AG04450 (cell line): ENCODE results near the gene FOXF2. TPM values are rescaled to one million over a fixed set of nuclear protein-coding genes. Genes with fewer than 3 reads are reported as not detected.
A peak's percentile ranks its signal among the peaks of the same experiment; 100 is the strongest.

Experiments used
- CTCF ChIA-PET: fragments of 300-600, 350-600 bp; formaldehyde crosslinking; extraction: SDS; loops from one replicate; lab custom pipeline; 2022; ENCODE audit warnings: antibody characterized with exemption, inconsistent platforms; lab: Charles Lee
- POLR2A ChIA-PET: fragments of 350-600 bp; formaldehyde crosslinking; extraction: SDS; loops from one replicate; lab custom pipeline; 2021; ENCODE audit warnings: antibody characterized with exemption, inconsistent platforms; lab: Yijun Ruan, JAX
- DNase-seq: peaks from one replicate; pipeline ENCODE4 v3.0.0-alpha.2; 2011; ENCODE audit warnings: low read depth, low spot score
- H3K27ac ChIP-seq: one replicate; pipeline ENCODE4 v1.5.1; 2012; ENCODE audit warnings: low read depth, low read length, control low read depth
- H3K27me3 ChIP-seq: one replicate; pipeline ENCODE4 v1.6.0; 2012; ENCODE audit warnings: low read length; ENCODE audit not compliant: control insufficient read depth, insufficient read depth
- H3K4me3 ChIP-seq: 2 replicates; pipeline ENCODE4 v1.5.1; 2011; ENCODE audit warnings: mild to moderate bottlenecking, low read depth, low read length, control low read depth
- H3K9me3 ChIP-seq: 2 replicates; pipeline ENCODE4 v1.5.1; 2012; ENCODE audit warnings: low read length; ENCODE audit not compliant: control insufficient read depth, insufficient read depth
- CTCF ChIP-seq: IDR thresholded peaks from 2 replicates; pipeline ENCODE4 v1.5.1; 2011; ENCODE audit warnings: low read depth, low read length, control low read depth, inconsistent platforms
- polyA plus RNA-seq: library from polyadenylated mRNA; depleted of rRNA; stranded (reverse); fragments of >200 nt; gene quantifications from 2 replicates; pipeline ENCODE4 v1.2.3, GENCODE V29; 2011

FOXF2 gene
- polyA plus RNA-seq, 1 experiment: 17.3 TPM

DNA sequence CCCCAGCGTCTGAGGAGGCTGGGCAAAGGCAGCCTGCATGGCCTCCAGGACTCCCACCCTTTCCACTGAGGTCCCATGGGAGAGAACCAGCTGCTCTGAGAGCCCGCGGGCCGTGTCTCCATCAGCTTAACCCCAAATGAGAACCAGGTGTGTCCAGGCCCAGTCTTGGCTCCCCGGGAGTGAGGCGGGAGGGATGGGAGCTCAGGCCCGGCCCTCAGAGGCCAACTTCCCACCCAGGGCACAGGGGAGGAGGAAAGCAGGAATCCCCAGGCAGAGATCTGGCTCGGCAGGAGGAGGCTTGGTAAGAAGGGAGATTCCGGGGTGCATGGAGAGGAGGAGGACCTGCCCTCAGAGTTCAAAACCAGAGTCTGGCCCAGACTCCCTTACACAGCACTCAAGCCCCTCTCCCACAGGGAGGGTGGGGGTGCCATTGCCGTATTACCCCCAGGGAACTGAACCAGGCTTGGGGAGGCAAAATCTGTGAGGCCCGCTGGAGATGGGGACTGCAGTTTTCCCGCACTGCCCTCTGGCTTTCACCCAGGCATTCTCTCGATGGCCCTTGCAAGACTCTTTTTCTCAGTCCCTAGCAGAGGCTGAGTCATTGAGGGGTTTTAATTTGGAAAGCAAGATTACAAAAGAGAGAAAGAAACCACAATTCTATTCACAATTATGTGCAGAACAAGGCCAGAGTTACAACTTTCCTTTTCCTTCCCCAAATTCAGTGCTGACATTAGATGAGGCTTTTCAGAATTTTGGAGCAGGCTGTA, 17.1 kb downstream of the FOXF2 start:
- peak overlapping the region; percentile 58 for H3K27ac ChIP-seq
- DNase-seq: no peak

DNA sequence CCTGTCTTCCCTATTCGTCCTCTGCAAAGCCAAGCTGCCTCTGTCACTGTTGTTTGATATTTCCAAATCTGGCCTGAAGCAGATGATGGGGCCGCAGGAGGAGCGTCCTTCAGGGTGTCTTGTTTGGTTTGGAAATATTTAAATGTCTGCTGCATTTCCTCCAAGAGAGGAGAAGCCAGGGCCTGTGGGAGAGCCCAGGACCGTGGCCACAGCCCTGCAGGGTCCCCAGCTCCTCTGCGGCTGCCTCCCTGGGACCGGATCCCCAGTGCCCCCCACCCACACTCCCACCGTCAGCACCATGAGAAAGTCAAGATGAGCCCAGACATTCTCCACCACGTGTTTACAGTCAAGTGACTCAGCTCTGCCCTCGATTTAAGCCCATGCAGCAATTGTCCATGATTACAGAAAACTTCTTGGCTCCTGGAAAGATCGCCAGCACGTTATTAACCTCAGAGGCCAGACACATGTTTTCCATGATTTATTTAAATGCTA, 18.2 kb downstream of the FOXF2 start:
- peaks cover 4% of the 10 kb centered on the region for H3K9me3 ChIP-seq
- no peak overlapping the region for H3K4me3 ChIP-seq
- peak overlapping the region; percentile 39 for H3K27ac ChIP-seq
- no peaks in the 10 kb centered on the region for H3K27me3 ChIP-seq
- DNase-seq: no peak
- POLR2A ChIA-PET: interaction anchor here (0.6 kb wide), 1 partner anchor 10 kb away, joined by 9 read pairs; no protein-coding TSS in a partner anchor
- TF ChIP-seq CTCF: no peak
- CTCF ChIA-PET: interaction anchor here (1.0 to 2.6 kb wide), 2 partner anchors 10 to 685 kb away, joined by 3 to 13 read pairs; no protein-coding TSS in a partner anchor

More for the DNA sequence above, 17.1 kb downstream of the FOXF2 start:
- peak; percentile 25 for TF ChIP-seq CTCF
- H3K9me3 ChIP-seq: peaks cover 4% of the 10 kb centered on the region
- ChIA-PET POLR2A (interaction anchor here (1.0 kb wide), 1 partner anchor 10 kb away, joined by 3 read pairs; no protein-coding TSS in a partner anchor), CTCF (interaction anchor here (1.6 to 1.8 kb wide), 3 partner anchors 9 to 17 kb away, joined by 4 to 13 read pairs (median 12); no protein-coding TSS in a partner anchor)
- H3K4me3 ChIP-seq: no peak overlapping the region
- H3K27me3 ChIP-seq: no peaks in the 10 kb centered on the region

DNA sequence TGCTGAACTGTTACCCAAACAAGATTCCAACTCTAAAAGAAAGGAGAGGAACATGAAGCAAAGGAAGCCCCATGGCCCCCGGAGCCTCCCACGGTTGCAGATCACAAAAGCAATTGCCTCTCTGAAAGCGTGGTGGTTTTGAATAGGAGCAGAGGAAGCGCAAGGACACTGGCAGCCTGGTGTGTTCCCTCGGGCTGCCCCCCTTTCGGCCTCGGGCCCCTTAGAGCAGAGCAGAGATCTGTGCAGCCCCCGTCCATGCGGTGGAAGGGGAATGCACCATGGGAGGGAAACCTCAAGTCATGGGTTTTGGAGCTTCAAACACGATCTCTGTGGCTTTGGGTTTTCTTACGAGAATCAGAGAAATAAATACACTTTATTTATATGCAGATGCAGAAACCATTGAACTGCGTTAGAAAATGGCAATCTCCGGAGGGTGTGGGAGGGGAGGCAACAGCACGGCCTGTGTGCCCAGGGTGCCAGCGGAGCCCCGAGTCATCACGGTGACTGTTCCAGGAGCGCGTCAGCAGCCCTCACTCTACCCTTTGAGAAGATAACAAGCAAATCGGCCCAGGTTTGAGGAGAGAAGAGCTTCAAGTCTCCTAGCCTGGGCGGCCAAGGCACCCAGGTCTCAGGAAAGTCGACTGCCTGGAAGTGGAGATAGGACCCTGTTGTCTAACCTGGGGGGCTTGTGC, 20.5 kb downstream of the FOXF2 start:
- no peaks in the 10 kb centered on the region; the same call in none of the 2 replicates for H3K9me3 ChIP-seq
- CTCF ChIA-PET: interaction anchor here (1.7 to 2.6 kb wide), 2 partner anchors 13 to 613 kb away, joined by 4 to 13 read pairs; no protein-coding TSS in a partner anchor
- H3K4me3 ChIP-seq: no peak overlapping the region
- POLR2A ChIA-PET: no interaction called here
- no peak overlapping the region for H3K27ac ChIP-seq
- TF ChIP-seq CTCF: no peak
- DNase-seq: no peak
- H3K27me3 ChIP-seq: no peaks in the 10 kb centered on the region

DNA sequence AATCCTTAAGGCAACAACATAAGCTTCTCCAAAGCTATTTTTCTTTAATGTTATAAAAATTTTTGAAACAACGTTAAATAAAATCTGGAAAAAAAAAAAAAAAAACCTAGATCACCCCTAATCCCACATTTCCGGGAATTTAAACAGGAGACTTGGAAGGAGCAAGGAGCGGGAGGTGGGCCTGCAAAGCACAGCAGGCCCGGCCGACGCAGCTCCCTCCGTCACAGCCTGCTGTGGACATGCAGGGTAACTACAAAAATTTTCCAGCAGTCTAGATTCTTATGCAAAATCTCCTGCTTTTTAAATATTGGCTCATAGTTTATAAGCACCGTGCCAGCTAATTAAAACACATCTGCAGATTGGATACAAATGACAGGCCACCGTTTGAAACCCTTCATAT, 23.5 kb downstream of the FOXF2 start:
- H3K27me3 ChIP-seq: no peaks in the 10 kb centered on the region
- no peak for TF ChIP-seq CTCF
- H3K27ac ChIP-seq: no peak overlapping the region
- DNase-seq: no peak
- ChIA-PET CTCF (interaction anchor here (0.6 to 2.8 kb wide), 6 partner anchors 11 to 820 kb away, joined by 3 to 17 read pairs (median 6); no protein-coding TSS in a partner anchor), POLR2A (interaction anchor here (0.6 kb wide), 1 partner anchor 16 kb away, joined by 5 read pairs; no protein-coding TSS in a partner anchor)
- no peaks in the 10 kb centered on the region; the same call in 1 of the 2 replicates for H3K9me3 ChIP-seq
- no peak overlapping the region for H3K4me3 ChIP-seq
